ENCODE measurements around the gene STAP1.

DNA sequence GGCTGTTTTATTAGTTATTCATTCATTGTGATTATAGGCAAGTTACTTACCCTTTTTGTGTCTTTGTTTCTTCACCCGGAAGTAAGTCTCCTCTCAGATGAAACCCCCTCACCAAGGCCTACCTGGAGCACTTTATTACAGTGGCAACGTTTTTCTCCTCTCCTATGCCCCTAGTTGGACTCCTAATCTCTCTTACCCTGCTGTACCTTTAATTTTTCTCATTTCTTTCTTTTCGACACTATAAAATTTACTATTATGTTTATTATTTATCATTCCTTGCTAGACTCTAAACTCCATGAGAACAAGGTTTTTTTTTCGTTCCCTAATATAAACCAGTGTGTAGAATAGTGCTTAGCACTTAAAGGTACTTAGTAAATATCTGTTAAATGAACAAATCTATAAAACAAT is 17.5 kb downstream of the STAP1 start:
- TF ChIP-seq CTCF (IDR thresholded peaks at IDR 0.05) (no peak), POLR2A (IDR thresholded peaks at IDR 0.05) (no peak)

Measured in lower leg skin (tissue), 3 donors.